HepG2 (cell line): ENCODE measurements around the gene CEACAM18.

Experiments used
- BRCA1 ChIP-seq: sonication (generic); formaldehyde crosslinking; IDR thresholded peaks from 2 replicates; pipeline ENCODE4 v1.4.0; 2020; ENCODE audit warnings: missing genetic modification reagents
- EZH2 ChIP-seq: conservative IDR thresholded peaks from 2 replicates; pipeline ENCODE4 v1.6.1; 2012; ENCODE audit warnings: mild to moderate bottlenecking, low read depth, low read length, moderate library complexity
- FOXP4 ChIP-seq: sonication (generic); formaldehyde crosslinking; IDR thresholded peaks from 2 replicates; pipeline ENCODE4 v1.4.0; 2020; ENCODE audit warnings: missing genetic modification reagents
- HDAC6 ChIP-seq: fragments of 200-600 bp; sonication (generic); IDR thresholded peaks from 2 replicates; pipeline ENCODE4 v1.7.0; 2017; ENCODE audit warnings: mild to moderate bottlenecking, antibody characterized with exemption, low read length, low read depth
- IKZF5 ChIP-seq: IDR thresholded peaks from 2 replicates; pipeline ENCODE4 v1.6.1; 2018; ENCODE audit warnings: missing genetic modification reagents, mild to moderate bottlenecking, missing compliant biosample characterization
- MAFK ChIP-seq, 2 experiments: IDR thresholded peaks in 1 of 2; conservative IDR thresholded peaks in 1 of 2; 2 replicates each; pipeline ENCODE4 v1.6.1; 2011; ENCODE audit warnings: improper control_type of control experiment in 2 of 2, low read length in 2 of 2
- MLX ChIP-seq: IDR thresholded peaks from 2 replicates; pipeline ENCODE4 v1.6.1; 2016
- MXI1 ChIP-seq: IDR thresholded peaks from 3 replicates; pipeline ENCODE4 v1.6.1; 2012; ENCODE audit warnings: low read depth, low read length, inconsistent platforms, borderline replicate concordance
- TBL1XR1 ChIP-seq: fragments of 150-350 bp; IDR thresholded peaks from 2 replicates; pipeline ENCODE4 v1.6.1; 2014; ENCODE audit warnings: borderline replicate concordance, low read length; ENCODE audit not compliant: partially characterized antibody
- YY1 ChIP-seq: IDR thresholded peaks from 2 replicates; pipeline ENCODE4 v1.6.1; 2011; ENCODE audit warnings: low read length, low read depth, moderate library complexity, mild to moderate bottlenecking; ENCODE audit not compliant: insufficient read depth, insufficient replicate concordance
- ZNF672 ChIP-seq: sonication (generic); formaldehyde crosslinking; IDR thresholded peaks from 2 replicates; pipeline ENCODE4 v1.8.1; 2022; ENCODE audit warnings: missing genetic modification reagents

GRCh38 chr19:51457351-51458013 is 20.9 kb upstream of the CEACAM18 start:
- TF ChIP-seq IKZF5 (CRISPR knock-in tag) (no peak), ZNF672 (CRISPR knock-in tag) (no peak), TBL1XR1 (no peak), YY1 (no peak), HDAC6 (no peak), MAFK (conservative IDR thresholded peaks at IDR 0.05 in 1 of 2, IDR thresholded peaks at IDR 0.05 in 1 of 2; ENCODE audit: low read length in 2 of 2) (no peak), BRCA1 (no peak), EZH2 (no peak), MLX (CRISPR knock-in tag) (no peak), FOXP4 (CRISPR knock-in tag) (no peak), MXI1 (no peak)
